Suppressor macrophage treated with lipopolysaccharide for 1 hour (primary cell): Measurements from ENCODE around the gene ABHD12B.

Experiments used
- DNase-seq, 3 donors: peaks; one replicate each; pipeline ENCODE4 v3.0.0-alpha.2; 2020 to 2022

The ABHD12B gene

GRCh38 chr14:50871914-50872732 lies at the start of gene ABHD12B:
ABHD12B (plus strand) TSS chr14:50872053; CDS start chr14:50872175, 122 bp downstream.
- peak; percentile 29 to 59 (median 30) for DNase-seq

GRCh38 chr14:50822501-50823042 lies 49.3 kb upstream of the ABHD12B start:
- DNase-seq, result peak; percentile 14 to 50 (median 29)

GRCh38 chr14:50823051-50823761 lies 48.6 kb upstream of the ABHD12B start:
- DNase-seq, result no peak

- DNase-seq, result peak; percentile 25 to 54 (median 54)
Measured at GRCh38 chr14:50823762-50824636, 47.9 kb upstream of the ABHD12B start.

GRCh38 chr14:50825307-50825706 lies 46.5 kb upstream of the ABHD12B start:
- no peak for DNase-seq

GRCh38 chr14:50826681-50827080 lies 45.2 kb upstream of the ABHD12B start:
- DNase-seq, result no peak

GRCh38 chr14:50828721-50829488 lies 42.9 kb upstream of the ABHD12B start:
- no peak for DNase-seq

GRCh38 chr14:50829489-50830043 lies 42.3 kb upstream of the ABHD12B start:
- DNase-seq, result peak in 1 of 3 donors; percentile 22

GRCh38 chr14:50830044-50830931 lies 41.6 kb upstream of the ABHD12B start:
- DNase-seq, result peak; percentile 74 to 78 (median 76)

GRCh38 chr14:50830932-50831725 lies 40.7 kb upstream of the ABHD12B start, which contains the start of gene NIN:
NIN (minus strand) TSS chr14:50831162; CDS start chr14:50822056, 9,106 bp downstream.
- DNase-seq, result peak; percentile 86 to 96 (median 91)

- no peak for DNase-seq
Measured at GRCh38 chr14:50831726-50832168, 40.1 kb upstream of the ABHD12B start.

GRCh38 chr14:50832935-50833630 lies 38.8 kb upstream of the ABHD12B start:
- no peak for DNase-seq

GRCh38 chr14:50834802-50835276 lies 37.0 kb upstream of the ABHD12B start:
- no peak for DNase-seq

GRCh38 chr14:50835280-50835679 lies 36.6 kb upstream of the ABHD12B start:
- DNase-seq, result peak; percentile 77 to 82 (median 82)

- DNase-seq, result no peak
Measured at GRCh38 chr14:50836515-50836914, 35.3 kb upstream of the ABHD12B start.

GRCh38 chr14:50837271-50837670 lies 34.6 kb upstream of the ABHD12B start:
- DNase-seq, result no peak

GRCh38 chr14:50837850-50838470 lies 33.9 kb upstream of the ABHD12B start:
- DNase-seq, result no peak

GRCh38 chr14:50839048-50839447 lies 32.8 kb upstream of the ABHD12B start:
- no peak for DNase-seq
